HK-2 (cell line): ENCODE measurements around the gene PEX3.
"Not testable (repeated sequence)": the region's sequence is repeated elsewhere in the genome, so short reads cannot be mapped to it uniquely, and the experiment has no call there.

Experiments used
- DNase-seq: peaks from one replicate; pipeline ENCODE4 v3.0.0-alpha.2; 2018; ENCODE audit not compliant: unreplicated experiment

PEX3 gene

GRCh38 chr6:143447865-143448264 is 2.7 kb upstream of the PEX3 start:
- not testable (repeated sequence) for DNase-seq

- no peak for DNase-seq
These were observed 1.4 kb upstream of the PEX3 start for GRCh38 chr6:143449082-143449713.

- peak; percentile 34 for DNase-seq
These were observed 722 bp upstream of the PEX3 start for GRCh38 chr6:143449714-143450452.

- DNase-seq = no peak
These were observed 926 bp downstream of the PEX3 start for GRCh38 chr6:143451531-143451930.

GRCh38 chr6:143457563-143458359 is 7.2 kb downstream of the PEX3 start:
- no peak for DNase-seq

- DNase-seq = no peak
These were observed 14.9 kb downstream of the PEX3 start for GRCh38 chr6:143465546-143465945.

GRCh38 chr6:143468026-143468425 is 17.4 kb downstream of the PEX3 start:
- no peak for DNase-seq

GRCh38 chr6:143468823-143469222 is 18.2 kb downstream of the PEX3 start:
- DNase-seq = not testable (repeated sequence)

GRCh38 chr6:143471822-143472221 is 21.2 kb downstream of the PEX3 start:
- no peak for DNase-seq

- no peak for DNase-seq
These were observed 25.9 kb downstream of the PEX3 start for GRCh38 chr6:143476545-143476944.

GRCh38 chr6:143478479-143479062 is 28.0 kb downstream of the PEX3 start:
- DNase-seq = no peak

- no peak for DNase-seq
These were observed 32.0 kb downstream of the PEX3 start for GRCh38 chr6:143482593-143482992.

- no peak for DNase-seq
These were observed 35.4 kb downstream of the PEX3 start for GRCh38 chr6:143485967-143486366.

GRCh38 chr6:143486752-143487151 is 36.1 kb downstream of the PEX3 start:
- DNase-seq = no peak

GRCh38 chr6:143490244-143490643 is 39.6 kb downstream of the PEX3 start:
- DNase-seq = no peak

- DNase-seq = no peak
These were observed 40.2 kb downstream of the PEX3 start for GRCh38 chr6:143490775-143491174.

- no peak for DNase-seq
These were observed 46.4 kb downstream of the PEX3 start for GRCh38 chr6:143496974-143497373.

- no peak for DNase-seq
These were observed 47.8 kb downstream of the PEX3 start for GRCh38 chr6:143498428-143498827.

- no peak for DNase-seq
These were observed 51.2 kb downstream of the PEX3 start for GRCh38 chr6:143501851-143502250.

- DNase-seq = no peak
These were observed 53.8 kb downstream of the PEX3 start for GRCh38 chr6:143504369-143504768.

- no peak for DNase-seq
These were observed 54.5 kb downstream of the PEX3 start for GRCh38 chr6:143505111-143505510.

- no peak for DNase-seq
These were observed 54.9 kb downstream of the PEX3 start for GRCh38 chr6:143505537-143505936.
